ENCODE data around the gene FILIP1. TPM values are rescaled to one million over a fixed set of nuclear protein-coding genes. Genes with fewer than 3 reads are reported as not detected.

Gene FILIP1
- total RNA-seq, 1 donor from 2014 or later = 0.69 TPM

Small RNAs within 50 kb of the gene (microRNA-seq; reads per million reads assigned to microRNA genes)
- not detected for gene MIR4463 (ENCODE audit: unreplicated experiment)

Other genes with a start within 250 kb of the FILIP1 start
- 527 TPM for gene COX7A2, start 250.0 kb downstream of the FILIP1 start, total RNA-seq (ENCODE audit: unreplicated experiment)
- gene TMEM30A, start 209.0 kb downstream of the FILIP1 start, total RNA-seq (ENCODE audit: unreplicated experiment) = 88.3 TPM
- 113 TPM for gene SENP6, start 108.1 kb upstream of the FILIP1 start, total RNA-seq (ENCODE audit: unreplicated experiment)

All from glutamatergic neuron (in vitro differentiated cells).